Mesendoderm (in vitro differentiated cells): ENCODE measurements around the gene SLC39A11.

Experiments
- DNase-seq: peaks from one replicate; pipeline ENCODE4 v3.0.0; 2013
- H2AK5ac ChIP-seq: 2 replicates; pipeline ENCODE4 v1.6.1; 2013; ENCODE audit warnings: low read length, inconsistent platforms
- H2BK120ac ChIP-seq: 2 replicates; pipeline ENCODE4 v1.6.1; 2013; ENCODE audit warnings: low read depth, mild to moderate bottlenecking, low read length, moderate library complexity, mixed read lengths
- H2BK15ac ChIP-seq: replicated peaks from 2 replicates; pipeline ENCODE4 v1.6.1; 2013; ENCODE audit warnings: low read depth, mild to moderate bottlenecking, moderate library complexity
- H2BK5ac ChIP-seq: 2 replicates; pipeline ENCODE4 v1.6.1; 2013; ENCODE audit warnings: low read length, inconsistent platforms
- H3K18ac ChIP-seq: 2 replicates; pipeline ENCODE4 v1.6.1; 2013; ENCODE audit warnings: mild to moderate bottlenecking, low read length, mixed read lengths
- H3K23ac ChIP-seq: one replicate; pipeline ENCODE4 v1.6.1; 2013; ENCODE audit warnings: low read length
- H3K27ac ChIP-seq: 2 replicates; pipeline ENCODE4 v1.5.1; 2013; ENCODE audit warnings: low read depth, mild to moderate bottlenecking, inconsistent platforms, low read length, moderate library complexity
- H3K27me3 ChIP-seq: 2 replicates; pipeline ENCODE4 v1.6.1; 2013; ENCODE audit warnings: low read length, control low read depth, mild to moderate bottlenecking, inconsistent platforms; ENCODE audit not compliant: insufficient read depth, poor library complexity
- H3K36me3 ChIP-seq: 2 replicates; pipeline ENCODE4 v1.6.1; 2013; ENCODE audit warnings: low read length, inconsistent platforms; ENCODE audit not compliant: control insufficient read depth, insufficient read depth
- H3K4ac ChIP-seq: one replicate; pipeline ENCODE4 v1.6.1; 2013; ENCODE audit warnings: low read depth, mild to moderate bottlenecking, low read length, moderate library complexity
- H3K4me1 ChIP-seq: 2 replicates; pipeline ENCODE4 v1.6.1; 2013; ENCODE audit warnings: low read depth, low read length, inconsistent platforms; ENCODE audit not compliant: control insufficient read depth
- H3K4me2 ChIP-seq: 2 replicates; pipeline ENCODE4 v1.6.1; 2013; ENCODE audit warnings: low read length
- H3K4me3 ChIP-seq: 2 replicates; pipeline ENCODE4 v1.5.1; 2013; ENCODE audit warnings: mild to moderate bottlenecking, low read length
- H3K56ac ChIP-seq: one replicate; pipeline ENCODE4 v1.6.1; 2013; ENCODE audit warnings: low read length
- H3K79me1 ChIP-seq: 2 replicates; pipeline ENCODE4 v1.6.1; 2013; ENCODE audit warnings: low read length, inconsistent platforms
- H3K79me2 ChIP-seq: 2 replicates; pipeline ENCODE4 v1.6.1; 2013; ENCODE audit warnings: mild to moderate bottlenecking, low read length; ENCODE audit not compliant: control insufficient read depth, insufficient read depth
- H3K9ac ChIP-seq: 2 replicates; pipeline ENCODE4 v1.6.1; 2013; ENCODE audit warnings: low read length, inconsistent platforms
- H4K5ac ChIP-seq: one replicate; pipeline ENCODE4 v1.6.1; 2013; ENCODE audit warnings: low read length
- H4K8ac ChIP-seq: one replicate; pipeline ENCODE4 v1.6.1; 2013; ENCODE audit warnings: low read depth, mild to moderate bottlenecking, control low read depth, low read length, moderate library complexity
- WGBS: extraction: QIAGEN DNeasy Blood & Tissue Kit; methylation state at CpG from one replicate; pipeline ENCODE4 v1.1.7; 2013; ENCODE audit warnings: low lambda C conversion rate, missing lambda C conversion rate; ENCODE audit not compliant: insufficient coverage; ENCODE audit errors: extremely low coverage; 5-methylcytosine and 5-hydroxymethylcytosine counted together

SLC39A11 gene

GRCh38 chr17:72928454-72929136 lies 163.9 kb downstream of the SLC39A11 start:
- no peaks in the 10 kb centered on the region for H3K79me2 ChIP-seq
- no peak overlapping the region for H2BK5ac ChIP-seq
- H3K4ac ChIP-seq: no peak overlapping the region
- H4K5ac ChIP-seq: no peak overlapping the region
- DNase-seq: no peak
- H3K23ac ChIP-seq: no peak overlapping the region
- no peak overlapping the region for H3K18ac ChIP-seq
- H3K4me1 ChIP-seq: no peaks in the 10 kb centered on the region
- no peaks in the 10 kb centered on the region for H3K36me3 ChIP-seq
- no peaks in the 10 kb centered on the region for H3K27me3 ChIP-seq
- H3K4me3 ChIP-seq: no peak overlapping the region
- H4K8ac ChIP-seq: no peak overlapping the region
- H3K4me2 ChIP-seq: no peak overlapping the region
- H3K56ac ChIP-seq: no peak overlapping the region
- H3K9ac ChIP-seq: no peak overlapping the region
- no peak overlapping the region for H2BK120ac ChIP-seq
- no peak overlapping the region for H3K27ac ChIP-seq
- no peak overlapping the region for H2BK15ac ChIP-seq
- no peak overlapping the region for H2AK5ac ChIP-seq
- no peaks in the 10 kb centered on the region for H3K79me1 ChIP-seq
- no CpG with 5 or more reads among the region's 7 CpGs for WGBS

GRCh38 chr17:72927760-72928159 lies 164.7 kb downstream of the SLC39A11 start:
- Histone ChIP-seq H3K4me2 (no peak overlapping the region), H3K9ac (no peak overlapping the region), H3K18ac (no peak overlapping the region), H3K27ac (no peak overlapping the region), H3K27me3 (no peaks in the 10 kb centered on the region), H2AK5ac (no peak overlapping the region), H3K4ac (no peak overlapping the region), H3K79me1 (no peaks in the 10 kb centered on the region), H3K4me3 (no peak overlapping the region), H4K8ac (no peak overlapping the region), H3K4me1 (no peaks in the 10 kb centered on the region), H2BK15ac (no peak overlapping the region), H3K36me3 (no peaks in the 10 kb centered on the region), H2BK5ac (no peak overlapping the region), H2BK120ac (no peak overlapping the region), H3K23ac (no peak overlapping the region), H3K79me2 (no peaks in the 10 kb centered on the region), H3K56ac (no peak overlapping the region), H4K5ac (no peak overlapping the region)
- WGBS: no CpG with 5 or more reads among the region's 1 CpG
- no peak for DNase-seq

GRCh38 chr17:72927146-72927545 lies 165.3 kb downstream of the SLC39A11 start:
- DNase-seq: no peak
- Histone ChIP-seq H3K79me2 (no peaks in the 10 kb centered on the region), H2BK15ac (no peak overlapping the region), H2BK5ac (no peak overlapping the region), H3K36me3 (no peaks in the 10 kb centered on the region), H3K56ac (no peak overlapping the region), H3K27me3 (no peaks in the 10 kb centered on the region), H2BK120ac (no peak overlapping the region), H3K27ac (no peak overlapping the region), H3K18ac (no peak overlapping the region), H3K79me1 (no peaks in the 10 kb centered on the region), H3K23ac (no peak overlapping the region), H3K4ac (no peak overlapping the region), H2AK5ac (no peak overlapping the region), H4K5ac (no peak overlapping the region), H3K4me2 (no peak overlapping the region), H3K4me1 (no peaks in the 10 kb centered on the region), H4K8ac (no peak overlapping the region), H3K9ac (no peak overlapping the region), H3K4me3 (no peak overlapping the region)
- no CpG with 5 or more reads among the region's 6 CpGs for WGBS

DNA sequence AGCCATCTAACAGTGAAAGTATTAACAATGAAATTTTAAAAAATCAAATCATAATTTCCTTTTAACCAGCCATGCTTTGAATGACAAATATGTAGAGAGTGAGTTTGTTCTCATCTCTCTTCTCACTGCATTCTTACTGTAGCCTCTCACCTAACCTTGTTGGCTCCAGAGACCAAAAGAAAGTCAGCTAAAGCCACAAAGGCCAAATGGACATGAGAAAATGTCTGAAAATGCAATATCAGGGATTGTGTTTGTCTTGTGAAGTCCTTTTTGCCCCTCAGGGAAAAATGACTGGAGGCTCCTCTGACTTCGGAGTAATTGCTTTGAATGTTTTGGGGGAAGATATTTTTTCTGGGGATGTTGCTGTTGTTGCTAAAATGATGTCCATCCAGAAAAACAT lies 166.3 kb downstream of the SLC39A11 start:
- DNase-seq: no peak
- H3K56ac ChIP-seq: no peak overlapping the region
- no peak overlapping the region for H2AK5ac ChIP-seq

GRCh38 chr17:72924196-72924595 lies 168.3 kb downstream of the SLC39A11 start:
- Histone ChIP-seq H3K4me3 (no peak overlapping the region), H3K27me3 (no peaks in the 10 kb centered on the region), H3K4ac (no peak overlapping the region), H3K9ac (no peak overlapping the region), H2BK5ac (no peak overlapping the region), H3K4me1 (no peaks in the 10 kb centered on the region), H3K36me3 (no peaks in the 10 kb centered on the region), H3K79me1 (no peaks in the 10 kb centered on the region), H2BK120ac (no peak overlapping the region), H3K18ac (no peak overlapping the region), H2AK5ac (no peak overlapping the region), H3K27ac (no peak overlapping the region), H2BK15ac (no peak overlapping the region), H3K79me2 (no peaks in the 10 kb centered on the region), H3K56ac (no peak overlapping the region), H3K4me2 (no peak overlapping the region), H3K23ac (no peak overlapping the region), H4K8ac (no peak overlapping the region), H4K5ac (no peak overlapping the region)
- no peak for DNase-seq
- WGBS: no CpG with 5 or more reads among the region's 2 CpGs

More for the DNA sequence above, 166.3 kb downstream of the SLC39A11 start:
- Histone ChIP-seq H3K79me2 (no peaks in the 10 kb centered on the region), H4K8ac (no peak overlapping the region), H3K4me1 (no peaks in the 10 kb centered on the region), H3K4me3 (no peak overlapping the region), H3K79me1 (no peaks in the 10 kb centered on the region), H2BK15ac (no peak overlapping the region), H3K23ac (no peak overlapping the region), H3K4me2 (no peak overlapping the region), H3K9ac (no peak overlapping the region), H3K27me3 (no peaks in the 10 kb centered on the region), H4K5ac (no peak overlapping the region), H3K4ac (no peak overlapping the region), H2BK5ac (no peak overlapping the region), H3K18ac (no peak overlapping the region), H2BK120ac (no peak overlapping the region), H3K36me3 (no peaks in the 10 kb centered on the region), H3K27ac (no peak overlapping the region)
- WGBS: no CpG with 5 or more reads among the region's 1 CpG

- H2BK15ac ChIP-seq: no peak overlapping the region
- no peak overlapping the region for H2BK5ac ChIP-seq
- no peak overlapping the region for H4K8ac ChIP-seq
- H2AK5ac ChIP-seq: no peak overlapping the region
- no peak overlapping the region for H3K4ac ChIP-seq
- H4K5ac ChIP-seq: no peak overlapping the region
- no peak overlapping the region for H3K9ac ChIP-seq
- H3K4me1 ChIP-seq: no peaks in the 10 kb centered on the region
- H3K4me2 ChIP-seq: no peak overlapping the region
- H3K56ac ChIP-seq: no peak overlapping the region
- no peak for DNase-seq
- no CpG with 5 or more reads among the region's 3 CpGs for WGBS
- H3K4me3 ChIP-seq: no peak overlapping the region
- no peak overlapping the region for H3K23ac ChIP-seq
- H3K27me3 ChIP-seq: no peaks in the 10 kb centered on the region
- H3K79me2 ChIP-seq: no peaks in the 10 kb centered on the region
- no peaks in the 10 kb centered on the region for H3K79me1 ChIP-seq
- no peaks in the 10 kb centered on the region for H3K36me3 ChIP-seq
- H2BK120ac ChIP-seq: no peak overlapping the region
- H3K18ac ChIP-seq: no peak overlapping the region
- no peak overlapping the region for H3K27ac ChIP-seq
These were observed 170.3 kb downstream of the SLC39A11 start for GRCh38 chr17:72922219-72922618.
